Left lung (tissue), 10 donors: ENCODE results near the gene GOLGA3. TPM values are rescaled to one million over a fixed set of nuclear protein-coding genes. Genes with fewer than 3 reads are reported as not detected.

ENCODE experiments used
- ATAC-seq: fragments of 200-7000 bp; cut with Tn5 transposase; one replicate; pipeline ENCODE4 v1.9.1; 2020; ENCODE audit warnings: moderate library complexity
- DNase-seq, 4 donors: peaks; one replicate each; pipeline ENCODE4 v3.0.0-alpha.2; 2013 to 2020
- H3K27ac ChIP-seq, 2 donors: fragments of 200-600 bp; sonication (generic) in 1 of 2; one replicate each; pipeline versions ENCODE4 v1.5.0 to v1.8.0; 2020 to 2021
- H3K27me3 ChIP-seq, 2 donors: fragments of 200-600 bp; sonication (generic) in 1 of 2; one replicate each; pipeline versions ENCODE4 v1.5.0 to v1.8.0; 2020 to 2021
- H3K36me3 ChIP-seq, 2 donors: fragments of 200-600 bp; sonication (generic) in 1 of 2; one replicate each; pipeline versions ENCODE4 v1.5.0 to v1.8.0; 2020 to 2021
- H3K4me1 ChIP-seq, 2 donors: fragments of 200-600 bp; one replicate each; pipeline ENCODE4 v1.8.0; 2021
- H3K4me3 ChIP-seq, 2 donors: fragments of 200-600 bp; sonication (generic) in 1 of 2; one replicate each; pipeline versions ENCODE4 v1.5.0 to v1.8.0; 2020 to 2021; ENCODE audit warnings: mild to moderate bottlenecking in 1 of 2
- H3K9me3 ChIP-seq, 2 donors: fragments of 200-600 bp; sonication (generic) in 1 of 2; one replicate each; pipeline versions ENCODE4 v1.5.0 to v1.8.0; 2020 to 2021
- intact Hi-C, 2 donors: fragments of 100-400 bp; cut with DNase I; formaldehyde crosslinking; loops; one replicate each; pipeline versions ENCODE4 v1.11.2 to v1.14.2; 2022
- polyA plus RNA-seq, 6 donors: library from polyadenylated mRNA; unstranded; fragments of 120-200 nt; gene quantifications; one replicate each; pipeline ENCODE4 v1.2.1, GENCODE V29; 2013; ENCODE audit not compliant: insufficient read length in 6 of 6
- total RNA-seq, 2 donors: library from RNA; stranded (reverse); fragmentation: NEBNext Ultra II Directional; extraction: Animal tissue kit (Norgen Biotek cat#: 25700); gene quantifications; one replicate each; pipeline ENCODE4 v1.2.1, GENCODE V29; 2021
- TF ChIP-seq, protein P1 (sequence below), 2 donors: fragments of 200-600 bp; sonication (generic) in 1 of 2; IDR thresholded peaks; one replicate each; pipeline versions ENCODE4 v1.5.0 to v1.8.0; 2021; ENCODE audit warnings: antibody characterized with exemption in 2 of 2
- donor health status: DM: no; HTN: yes; CAD: no.
- donor health status: DM: no; HTN: no; CAD: no.

Gene GOLGA3
- total and polyA plus RNA-seq, 8 donors = 40.6 to 82.6 (median 45.0) TPM

GRCh38 chr12:132833341-132833740, 4.7 kb upstream of the GOLGA3 start:
- Histone ChIP-seq H3K36me3 (peaks cover 0 to 37% of the 10 kb centered on the region in 2 donors), H3K27ac (no peak overlapping the region), H3K4me3 (no peak overlapping the region), H3K27me3 (no peaks in the 10 kb centered on the region), H3K4me1 (peaks cover 3 to 6% of the 10 kb centered on the region in 2 donors), H3K9me3 (no peaks in the 10 kb centered on the region)
- TF ChIP-seq, protein P1, sequence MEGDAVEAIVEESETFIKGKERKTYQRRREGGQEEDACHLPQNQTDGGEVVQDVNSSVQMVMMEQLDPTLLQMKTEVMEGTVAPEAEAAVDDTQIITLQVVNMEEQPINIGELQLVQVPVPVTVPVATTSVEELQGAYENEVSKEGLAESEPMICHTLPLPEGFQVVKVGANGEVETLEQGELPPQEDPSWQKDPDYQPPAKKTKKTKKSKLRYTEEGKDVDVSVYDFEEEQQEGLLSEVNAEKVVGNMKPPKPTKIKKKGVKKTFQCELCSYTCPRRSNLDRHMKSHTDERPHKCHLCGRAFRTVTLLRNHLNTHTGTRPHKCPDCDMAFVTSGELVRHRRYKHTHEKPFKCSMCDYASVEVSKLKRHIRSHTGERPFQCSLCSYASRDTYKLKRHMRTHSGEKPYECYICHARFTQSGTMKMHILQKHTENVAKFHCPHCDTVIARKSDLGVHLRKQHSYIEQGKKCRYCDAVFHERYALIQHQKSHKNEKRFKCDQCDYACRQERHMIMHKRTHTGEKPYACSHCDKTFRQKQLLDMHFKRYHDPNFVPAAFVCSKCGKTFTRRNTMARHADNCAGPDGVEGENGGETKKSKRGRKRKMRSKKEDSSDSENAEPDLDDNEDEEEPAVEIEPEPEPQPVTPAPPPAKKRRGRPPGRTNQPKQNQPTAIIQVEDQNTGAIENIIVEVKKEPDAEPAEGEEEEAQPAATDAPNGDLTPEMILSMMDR (IDR thresholded peaks at IDR 0.05) = no peak
- intact Hi-C loops = no loop called here
- ATAC-seq (no peak), DNase-seq (no peak)

GRCh38 chr12:132831771-132832170, 3.1 kb upstream of the GOLGA3 start:
- intact Hi-C loops = no loop called here
- H3K4me1 ChIP-seq = peaks cover 5 to 21% of the 10 kb centered on the region in 2 donors
- TF ChIP-seq, protein P1 (IDR thresholded peaks at IDR 0.05) = no peak
- no peak overlapping the region for H3K27ac ChIP-seq
- no peak overlapping the region for H3K4me3 ChIP-seq
- no peaks in the 10 kb centered on the region for H3K27me3 ChIP-seq
- H3K9me3 ChIP-seq = no peaks in the 10 kb centered on the region
- DNase-seq (no peak), ATAC-seq (no peak)
- H3K36me3 ChIP-seq = peaks cover 0 to 32% of the 10 kb centered on the region in 2 donors

- intact Hi-C loops = no loop called here
- Histone ChIP-seq H3K4me1 (peaks cover 5 to 30% of the 10 kb centered on the region in 2 donors), H3K36me3 (peaks cover 0 to 45% of the 10 kb centered on the region in 2 donors), H3K4me3 (peak overlapping the region; percentile 88 to 94), H3K27me3 (no peaks in the 10 kb centered on the region), H3K9me3 (no peaks in the 10 kb centered on the region), H3K27ac (peak overlapping the region; percentile 99)
- ATAC-seq (peak; percentile 49), DNase-seq (peak; percentile 12 to 83 (median 28))
- TF ChIP-seq, protein P1 (IDR thresholded peaks at IDR 0.05) = no peak
Measured at GRCh38 chr12:132827763-132828703, 636 bp downstream of the GOLGA3 start.

- no peak overlapping the region for H3K27ac ChIP-seq
- ATAC-seq (no peak), DNase-seq (no peak)
- H3K36me3 ChIP-seq = peaks cover 0 to 61% of the 10 kb centered on the region in 2 donors
- TF ChIP-seq, protein P1 (IDR thresholded peaks at IDR 0.05) = no peak
- H3K27me3 ChIP-seq = no peaks in the 10 kb centered on the region
- intact Hi-C loops = no loop called here
- no peaks in the 10 kb centered on the region for H3K9me3 ChIP-seq
- no peak overlapping the region for H3K4me3 ChIP-seq
- H3K4me1 ChIP-seq = peaks cover 5 to 30% of the 10 kb centered on the region in 2 donors
Measured at GRCh38 chr12:132825861-132826260, 2.8 kb downstream of the GOLGA3 start.

- DNase-seq (no peak), ATAC-seq (no peak)
- TF ChIP-seq, protein P1 (IDR thresholded peaks at IDR 0.05) = no peak
- Histone ChIP-seq H3K4me1 (peaks cover 5 to 30% of the 10 kb centered on the region in 2 donors), H3K9me3 (no peaks in the 10 kb centered on the region), H3K27me3 (no peaks in the 10 kb centered on the region), H3K27ac (no peak overlapping the region), H3K4me3 (no peak overlapping the region), H3K36me3 (peaks cover 0 to 69% of the 10 kb centered on the region in 2 donors)
- intact Hi-C loops = no loop called here
Measured at GRCh38 chr12:132825089-132825488, 3.6 kb downstream of the GOLGA3 start.
